HuH-7 (cell line): Measurements from ENCODE around the gene ARSA.

Source experiments
- DNase-seq: peaks from one replicate; pipeline ENCODE4 v3.0.0; 2011; ENCODE audit warnings: low spot score

The ARSA gene

DNA sequence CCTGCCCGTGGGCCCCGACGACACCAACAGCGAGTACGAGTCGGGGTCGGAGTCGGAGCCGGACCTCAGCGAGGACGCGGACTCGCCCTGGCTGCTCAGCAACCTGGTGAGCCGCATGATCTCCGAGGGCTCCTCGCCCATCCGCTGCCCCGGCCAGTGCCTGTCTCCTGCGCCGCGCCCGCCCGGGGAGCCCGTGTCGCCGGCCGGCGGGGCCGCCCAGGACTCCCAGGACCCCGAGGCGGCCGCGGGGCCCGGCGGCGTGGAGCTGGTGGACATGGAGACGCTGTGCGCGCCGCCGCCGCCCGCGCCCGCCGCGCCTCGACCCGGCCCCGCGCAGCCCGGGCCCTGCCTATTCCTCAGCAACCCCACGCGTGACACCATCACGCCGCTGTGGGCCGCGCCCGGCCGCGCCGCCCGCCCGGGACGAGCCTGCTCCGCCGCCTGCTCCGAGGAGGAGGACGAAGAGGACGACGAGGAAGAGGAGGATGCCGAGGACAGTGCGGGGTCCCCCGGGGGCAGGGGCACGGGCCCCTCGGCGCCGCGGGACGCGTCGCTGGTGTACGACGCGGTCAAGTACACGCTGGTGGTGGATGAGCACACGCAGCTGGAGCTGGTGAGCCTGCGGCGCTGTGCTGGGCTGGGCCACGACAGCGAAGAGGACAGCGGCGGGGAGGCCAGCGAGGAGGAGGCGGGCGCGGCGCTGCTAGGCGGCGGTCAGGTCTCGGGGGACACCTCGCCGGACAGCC lies 23.5 kb downstream of the ARSA start:
- DNase-seq: no peak

DNA sequence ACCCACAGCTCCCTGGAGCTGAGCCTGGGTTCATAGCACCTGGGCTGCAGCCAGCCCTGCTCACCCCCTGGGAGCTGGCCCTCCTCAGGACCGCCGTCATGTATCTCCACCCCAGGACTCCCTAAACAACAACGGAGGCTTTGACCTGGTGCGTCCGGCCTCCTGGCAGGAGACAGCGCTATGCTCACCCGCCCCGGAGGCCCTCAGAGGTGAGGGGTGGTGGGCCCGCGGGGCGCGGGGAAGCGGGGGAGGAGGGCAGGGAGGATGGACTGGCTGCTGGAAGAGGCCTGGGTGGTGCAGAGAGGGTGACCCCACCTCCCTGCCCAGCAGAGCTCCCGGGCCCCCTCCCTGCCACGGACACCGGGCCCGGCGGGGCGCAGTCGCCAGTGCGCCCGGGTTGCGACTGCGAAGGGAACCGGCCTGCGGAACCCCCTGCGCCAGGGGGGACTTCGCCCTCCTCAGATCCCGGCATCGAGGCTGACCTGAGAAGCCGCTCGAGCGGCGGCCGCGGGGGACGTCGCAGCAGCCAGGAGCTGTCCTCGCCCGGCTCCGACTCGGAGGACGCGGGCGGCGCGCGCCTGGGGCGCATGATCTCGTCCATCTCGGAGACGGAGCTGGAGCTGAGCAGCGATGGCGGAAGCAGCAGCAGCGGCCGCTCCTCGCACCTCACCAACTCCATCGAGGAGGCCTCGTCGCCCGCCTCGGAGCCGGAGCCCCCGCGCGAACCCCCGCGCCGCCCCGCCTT lies 24.3 kb downstream of the ARSA start:
- DNase-seq: no peak

DNA sequence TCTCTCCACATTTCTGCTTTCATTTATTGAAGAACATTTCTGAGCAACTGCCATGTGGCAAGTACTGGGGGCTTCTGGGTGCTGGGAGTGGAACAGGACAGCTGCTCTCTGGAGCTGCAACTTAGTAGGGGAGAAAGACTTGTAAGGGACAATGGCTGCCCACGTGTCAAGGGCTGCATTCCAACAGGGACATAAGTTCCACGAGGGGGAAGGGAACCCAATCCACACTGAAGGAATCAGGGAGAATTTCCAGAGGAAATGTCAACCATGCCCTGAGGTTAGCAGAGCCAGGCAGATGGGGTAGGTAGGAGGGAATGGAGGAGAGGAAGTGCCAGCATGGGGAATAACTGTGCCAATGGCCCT lies 25.6 kb downstream of the ARSA start:
- DNase-seq: no peak

DNA sequence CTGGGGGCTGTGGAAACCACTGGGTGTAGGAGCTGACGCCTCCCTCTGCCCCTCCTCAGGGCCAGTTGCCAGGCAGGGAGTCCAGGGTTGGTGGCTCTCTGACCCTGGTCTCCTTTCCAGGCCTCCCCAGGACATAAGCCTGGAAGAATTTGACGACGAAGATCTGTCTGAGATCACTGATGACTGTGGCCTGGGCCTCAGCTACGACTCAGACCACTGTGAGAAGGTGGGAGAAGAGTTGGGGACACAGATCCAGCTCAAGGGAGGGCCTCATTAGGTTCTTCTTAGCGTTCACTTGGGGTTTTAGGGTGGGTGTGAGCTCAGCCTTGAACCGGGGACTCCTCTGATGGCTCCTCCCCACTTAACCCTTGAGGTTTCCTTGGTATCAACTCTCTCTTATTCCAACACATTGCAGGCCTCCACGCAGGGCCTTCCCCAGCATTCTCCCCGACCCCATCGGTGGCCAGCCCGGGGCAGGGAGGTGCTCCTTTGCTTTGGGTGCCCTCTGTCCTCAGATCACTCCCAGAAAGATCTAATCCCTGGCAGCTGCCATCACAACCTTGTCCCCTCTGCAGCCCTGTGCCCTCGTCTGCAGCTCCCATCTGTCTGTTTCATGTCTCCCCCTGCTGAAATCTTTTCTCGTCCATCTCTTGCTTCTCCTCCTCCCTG lies 26.1 kb downstream of the ARSA start:
- no peak for DNase-seq

DNA sequence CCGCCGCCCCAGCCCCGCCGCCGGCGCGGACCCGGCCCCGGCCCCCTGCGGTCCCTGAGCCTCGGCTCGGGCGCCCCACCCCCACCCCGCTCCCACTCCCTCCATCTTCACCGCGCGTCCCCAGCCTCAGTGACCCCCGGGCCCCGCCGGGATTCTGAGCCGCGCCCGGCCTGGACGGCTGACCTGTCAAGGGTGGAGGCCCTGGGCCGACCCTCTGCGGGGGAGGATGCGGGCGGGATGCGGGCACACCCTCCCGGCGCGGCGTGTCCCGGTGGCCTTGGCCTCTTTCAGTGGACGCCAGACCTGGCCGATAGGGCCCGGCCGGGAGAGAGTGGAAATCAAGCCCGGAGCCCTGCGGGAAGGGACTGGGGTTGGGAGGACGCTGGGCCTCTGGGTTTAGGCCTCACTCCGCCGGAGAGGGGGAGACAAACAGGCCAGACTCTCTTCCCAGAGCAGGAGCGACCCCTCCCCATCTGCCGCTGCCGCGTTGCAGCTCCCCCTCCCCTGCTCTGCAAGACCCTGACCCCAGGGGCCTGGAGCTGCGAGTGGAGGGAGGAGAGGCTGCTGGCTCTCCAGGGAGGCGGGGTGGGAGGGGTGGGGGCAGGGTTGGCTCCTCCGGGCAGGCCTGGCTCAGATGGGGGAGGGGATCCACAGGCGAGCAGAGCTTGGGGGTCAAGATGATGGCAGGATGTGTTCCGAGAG lies 26.8 kb downstream of the ARSA start:
- no peak for DNase-seq

DNA sequence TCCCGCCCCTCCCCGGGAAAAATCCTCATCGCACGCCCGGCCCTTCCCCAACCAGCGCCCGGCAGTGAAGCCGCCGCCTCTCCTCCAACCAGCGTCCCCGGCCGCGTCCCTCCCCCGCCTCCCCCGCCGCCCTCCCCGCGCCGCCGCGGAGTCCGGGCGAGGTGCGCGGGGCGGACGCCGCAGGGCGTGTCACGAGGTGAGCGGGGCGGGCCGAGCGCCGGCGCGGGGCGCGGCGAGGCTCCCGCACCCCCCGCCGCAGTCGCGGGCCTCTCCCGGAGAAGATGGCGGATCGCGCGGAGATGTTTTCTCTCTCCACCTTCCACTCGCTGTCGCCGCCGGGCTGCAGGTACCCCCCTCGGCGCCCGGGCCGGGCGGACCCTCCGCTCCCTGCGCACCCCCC lies 27.4 kb downstream of the ARSA start, which contains the start of gene MAPK8IP2:
Gene MAPK8IP2, plus strand, starts transcription at position 256 of the 400 bp plus-strand sequence. Its CDS starts 26 bp downstream, at position 282.
- DNase-seq: no peak

DNA sequence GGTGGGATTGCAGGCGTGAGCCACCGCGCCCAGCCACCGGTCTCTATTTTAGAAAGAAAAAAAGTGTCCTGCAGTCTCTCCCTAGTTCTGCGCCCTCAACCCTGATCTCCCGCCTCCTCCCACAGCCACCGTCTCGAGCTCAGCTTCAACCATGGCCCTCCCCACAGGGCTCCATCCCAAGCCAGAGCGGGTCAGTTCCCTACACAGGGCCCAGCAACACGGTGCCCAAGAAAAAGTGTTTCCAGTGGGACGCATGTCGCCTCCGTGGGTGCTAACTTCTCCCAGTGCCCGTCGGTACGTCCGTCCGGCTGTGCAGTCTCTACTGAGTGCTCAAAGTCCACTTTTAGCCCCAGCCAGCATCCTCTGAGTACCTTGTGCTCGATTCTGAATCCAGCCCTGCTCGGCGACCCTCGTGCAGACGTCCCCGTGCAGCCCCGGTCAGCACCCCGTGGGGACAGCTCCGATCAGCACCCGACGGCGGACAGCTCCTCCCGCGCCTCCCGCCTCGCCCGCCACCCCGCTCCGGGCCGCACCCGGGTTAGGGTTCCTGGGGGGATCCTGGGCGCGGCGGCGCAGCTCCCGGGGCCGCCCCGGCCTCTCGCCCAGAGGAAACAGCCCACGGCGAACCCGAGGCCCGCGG lies 28.0 kb downstream of the ARSA start:
- DNase-seq: peak; percentile 97

DNA sequence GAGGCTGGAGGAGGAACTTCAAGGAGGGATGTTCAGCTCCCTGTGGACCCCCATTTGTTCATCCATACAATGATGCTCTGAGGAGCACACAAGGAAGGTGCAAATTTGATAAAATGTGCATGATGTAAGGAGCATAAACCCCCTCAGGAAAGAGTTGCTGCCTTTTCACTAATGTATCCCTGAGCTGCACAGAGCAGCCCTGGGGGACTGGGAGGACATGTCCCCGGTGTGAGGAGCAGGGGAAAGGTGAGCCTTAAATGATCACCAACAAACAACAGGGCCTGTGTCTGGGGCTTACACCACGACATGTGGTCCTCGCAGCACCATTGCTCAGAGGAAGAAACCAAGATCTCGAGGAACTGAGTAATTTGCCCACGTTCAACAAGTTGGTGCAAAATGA lies 30.9 kb downstream of the ARSA start:
- DNase-seq: no peak

DNA sequence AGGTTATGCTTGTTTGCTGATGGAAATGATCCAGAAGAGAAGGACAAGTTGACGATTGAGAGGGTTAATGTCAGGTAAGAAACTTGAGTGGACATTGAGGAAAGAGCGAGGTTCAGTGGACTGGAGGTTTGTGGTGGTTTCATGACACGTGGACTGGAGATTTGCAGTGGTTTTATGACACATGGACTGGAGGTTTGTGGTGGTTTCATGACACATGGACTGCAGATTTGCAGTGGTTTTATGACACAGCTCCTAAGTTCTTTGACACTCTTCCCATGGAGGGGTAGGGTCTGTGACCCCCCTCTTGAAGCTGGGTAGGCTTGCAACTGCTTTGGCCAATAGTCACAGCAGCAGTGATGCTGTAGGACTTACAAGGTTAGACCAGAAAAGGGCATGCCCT lies 32.8 kb downstream of the ARSA start:
- no peak for DNase-seq

DNA sequence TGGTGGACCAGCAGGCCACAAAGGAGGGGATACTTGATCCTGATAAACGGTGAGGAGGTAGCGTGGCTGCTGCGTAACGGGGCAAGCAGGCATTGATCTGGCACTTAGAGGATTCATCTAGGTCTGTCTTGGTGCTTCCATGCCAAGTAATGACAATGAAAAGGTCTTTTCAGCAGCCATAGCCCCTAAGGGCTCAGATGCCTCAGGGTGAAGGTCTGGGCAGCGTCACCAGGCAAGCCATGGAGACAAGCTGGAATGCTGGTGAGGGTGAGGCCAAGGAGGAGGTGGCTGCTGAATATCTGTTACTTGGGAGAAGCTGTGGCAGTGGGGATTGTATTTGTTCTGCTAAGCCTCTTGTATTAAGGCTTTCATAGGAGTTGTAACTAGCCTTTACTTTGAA lies 40.5 kb downstream of the ARSA start:
- no peak for DNase-seq

DNA sequence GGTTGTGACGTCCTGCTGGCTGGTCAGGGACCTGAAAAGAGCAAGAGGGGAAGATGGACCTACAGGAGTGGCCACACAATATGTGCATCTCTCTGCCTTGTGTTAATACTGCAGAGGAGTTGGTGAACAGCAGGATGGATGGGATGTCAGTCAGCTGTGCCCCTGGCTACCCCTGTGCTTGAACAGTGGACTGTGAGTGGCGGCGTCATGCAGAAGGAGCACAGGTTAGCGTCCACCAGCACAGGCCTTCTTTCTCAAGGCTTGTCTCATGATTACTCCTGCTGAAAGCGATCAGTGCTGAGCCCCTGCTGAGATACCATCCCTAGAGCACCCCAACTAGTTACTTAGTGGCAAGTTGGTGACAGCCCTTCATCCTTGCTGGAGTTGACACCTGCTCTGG lies 41.5 kb downstream of the ARSA start:
- no peak for DNase-seq

DNA sequence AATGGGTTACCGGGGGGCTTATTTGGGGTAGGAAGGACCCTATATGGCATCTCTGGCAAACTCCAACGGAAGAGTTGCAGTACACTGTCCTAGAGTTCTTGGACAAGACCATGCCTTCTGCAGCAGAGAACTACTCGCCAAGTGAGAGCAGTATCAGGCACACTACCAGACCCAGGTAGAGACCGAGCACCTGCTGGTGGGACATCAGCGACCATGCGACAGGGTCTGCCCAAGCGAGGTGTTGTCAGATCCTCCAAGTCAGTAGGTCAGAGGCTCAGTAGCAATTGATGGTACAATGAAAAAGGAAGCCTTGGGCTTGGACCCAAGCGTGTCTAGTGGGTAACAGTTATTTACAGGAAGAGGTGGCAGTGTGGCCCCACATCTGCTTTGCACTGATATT lies 42.2 kb downstream of the ARSA start:
- DNase-seq: no peak

DNA sequence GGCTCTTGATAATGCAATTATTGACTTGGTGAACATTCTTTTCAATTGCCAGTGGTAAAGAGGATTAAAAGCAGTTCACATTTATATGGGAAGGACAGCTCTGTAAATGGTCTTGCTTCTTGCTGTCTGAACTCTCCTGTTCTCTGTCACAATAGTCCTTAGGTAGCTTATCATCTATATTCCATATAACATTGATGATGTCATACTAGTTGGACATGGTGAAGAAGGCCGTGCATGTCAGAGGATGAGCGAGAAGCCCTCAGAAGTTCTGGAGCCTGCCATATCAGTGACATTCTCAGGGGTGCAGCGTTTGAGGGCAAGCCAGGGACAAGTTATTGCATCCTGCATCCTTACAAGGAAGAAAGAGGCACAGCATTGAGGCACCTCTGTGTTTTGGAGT lies 42.7 kb downstream of the ARSA start:
- DNase-seq: no peak

DNA sequence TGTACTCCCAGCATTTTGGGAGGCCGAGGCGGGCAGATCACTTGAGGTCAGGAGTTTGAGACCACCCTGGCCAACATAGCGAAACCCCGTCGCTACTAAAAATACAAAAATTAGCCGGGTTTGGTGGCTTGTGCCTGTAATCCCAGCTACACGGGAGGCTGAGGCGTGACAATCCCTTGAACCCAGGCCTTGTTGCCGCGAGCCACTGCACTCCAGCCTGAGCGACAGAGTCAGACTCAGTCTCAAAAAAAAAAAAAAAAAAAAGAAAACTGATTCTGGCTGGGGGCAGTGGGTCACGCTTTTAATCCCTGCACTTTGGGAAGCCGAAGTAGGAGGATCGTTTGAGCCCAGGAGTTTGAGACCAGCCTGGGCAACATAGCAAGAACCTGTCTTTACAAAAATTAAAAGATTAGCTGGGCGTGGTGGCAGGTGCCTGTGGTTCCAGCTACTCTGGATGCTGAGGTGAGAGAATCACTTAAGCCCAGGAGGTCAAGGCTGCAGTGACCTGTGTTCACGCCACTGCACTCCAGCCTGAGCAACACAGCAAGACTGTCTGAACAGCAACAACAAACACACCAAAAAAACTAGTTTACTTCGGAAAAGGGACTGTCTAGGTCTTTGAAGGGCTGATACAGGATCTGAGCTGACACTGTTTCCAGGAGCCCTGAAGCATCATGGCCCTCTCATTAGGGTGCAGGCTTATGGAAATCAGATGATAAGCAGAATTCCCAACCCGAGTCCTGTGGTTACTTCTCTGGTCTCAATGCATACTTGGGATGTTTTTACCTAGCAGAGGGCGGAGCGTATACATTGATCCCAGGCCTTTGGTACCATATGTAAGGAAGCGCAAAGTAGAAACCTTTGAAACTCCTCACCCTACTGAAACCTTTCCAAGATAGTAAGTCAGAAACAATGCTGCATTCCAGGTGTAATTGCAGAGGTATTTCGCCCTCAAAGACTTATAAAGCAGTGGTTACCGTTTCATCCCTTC lies 43.6 kb downstream of the ARSA start:
- no peak for DNase-seq

DNA sequence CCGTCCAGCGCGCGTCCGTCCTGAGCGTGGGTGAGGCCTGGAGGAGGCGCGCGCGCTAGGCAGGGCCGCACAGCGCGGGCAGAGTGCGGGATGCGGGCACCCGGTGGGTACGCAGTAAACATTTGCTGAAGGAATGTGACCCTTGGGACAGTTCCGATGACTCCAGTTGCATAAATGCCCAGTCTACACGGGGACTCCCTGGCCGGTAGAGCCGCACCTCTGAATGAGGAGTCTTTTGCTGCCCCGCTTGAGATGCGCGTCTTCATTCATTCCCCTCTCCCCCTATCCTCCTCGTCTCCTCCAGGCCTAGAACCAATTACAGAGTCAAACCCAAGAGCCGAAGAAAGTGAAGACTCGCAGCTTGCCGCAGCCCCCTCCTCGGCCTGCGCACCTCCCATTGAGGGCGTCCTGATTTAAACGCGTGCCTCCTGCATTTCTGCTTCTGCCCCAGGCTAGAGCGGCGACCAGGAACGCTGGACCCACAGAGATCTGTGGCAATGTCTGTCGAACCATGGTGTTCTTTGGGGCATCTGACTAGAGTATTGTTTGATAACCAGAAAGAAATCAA lies 44.6 kb downstream of the ARSA start:
- no peak for DNase-seq

DNA sequence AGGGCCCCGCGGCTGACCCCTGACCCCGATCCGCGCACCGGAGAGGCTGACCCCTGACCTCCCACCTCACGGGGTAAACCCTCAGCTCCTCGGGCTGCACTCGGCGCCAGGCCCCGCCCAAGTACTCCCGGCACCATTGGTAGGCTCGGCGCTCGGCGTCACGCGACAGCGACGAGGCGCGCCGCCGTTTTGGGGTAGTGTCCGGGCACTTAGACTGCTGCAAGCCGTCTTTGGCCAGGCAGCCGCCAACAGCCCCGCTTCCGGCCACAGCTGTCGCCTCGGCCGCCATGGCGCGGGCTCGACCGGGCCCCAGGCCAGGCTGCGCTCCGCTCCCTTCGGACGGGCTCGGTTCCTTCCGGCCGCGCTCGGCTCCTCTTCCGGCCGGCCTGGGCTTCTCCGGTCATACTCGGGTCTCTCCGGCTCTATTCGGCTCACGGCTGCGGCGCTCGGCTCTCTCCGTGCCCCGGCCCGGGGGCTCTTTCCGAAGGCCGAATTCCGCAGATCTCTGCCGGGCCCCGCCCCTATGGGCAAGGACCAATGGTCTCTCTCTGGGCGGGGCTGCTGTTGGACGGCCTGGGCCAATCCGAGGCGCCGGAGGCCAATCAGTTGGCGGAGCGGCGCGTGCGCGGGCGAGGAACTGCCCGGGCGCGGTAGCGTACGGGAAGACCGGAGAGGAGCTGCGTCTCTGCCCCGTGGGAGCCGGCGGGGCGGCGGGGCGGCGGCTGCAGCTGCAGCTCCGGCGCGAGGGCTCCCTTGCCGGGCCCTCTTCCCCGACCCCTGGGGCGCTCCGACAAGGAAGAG lies 45.3 kb downstream of the ARSA start, which contains the start of gene CHKB:
Gene CHKB, minus strand, starts transcription at position 357 of the 801 bp plus-strand sequence. Its CDS starts 68 bp downstream, at position 289.
- peak; percentile 100 for DNase-seq

DNA sequence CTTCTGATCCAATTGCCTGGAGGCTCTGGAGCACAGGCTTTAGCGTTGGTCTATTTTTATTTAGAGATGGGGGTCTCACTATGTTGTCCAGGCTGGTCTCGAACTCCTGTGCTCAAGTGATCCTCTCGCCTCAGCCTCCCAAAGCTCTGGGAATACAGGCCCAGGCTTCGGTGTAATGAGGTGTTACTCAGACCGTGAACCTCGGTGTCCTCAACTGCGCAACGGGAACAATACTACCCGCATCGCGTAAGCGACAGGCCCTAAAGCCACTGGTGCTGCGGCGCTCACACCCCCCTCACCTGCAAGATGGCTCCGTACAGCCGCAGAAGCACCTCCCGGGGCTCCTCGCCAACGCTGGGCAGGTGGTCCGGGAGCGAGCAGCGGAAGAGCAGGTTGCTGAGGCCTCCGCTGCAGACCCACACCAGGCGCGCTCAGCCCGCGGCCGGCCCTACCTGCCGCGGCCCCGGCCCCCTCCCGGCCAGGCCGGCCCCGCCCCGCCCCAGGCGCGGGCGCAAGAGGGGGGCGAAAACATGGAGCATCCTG lies 45.9 kb downstream of the ARSA start:
- no peak for DNase-seq

DNA sequence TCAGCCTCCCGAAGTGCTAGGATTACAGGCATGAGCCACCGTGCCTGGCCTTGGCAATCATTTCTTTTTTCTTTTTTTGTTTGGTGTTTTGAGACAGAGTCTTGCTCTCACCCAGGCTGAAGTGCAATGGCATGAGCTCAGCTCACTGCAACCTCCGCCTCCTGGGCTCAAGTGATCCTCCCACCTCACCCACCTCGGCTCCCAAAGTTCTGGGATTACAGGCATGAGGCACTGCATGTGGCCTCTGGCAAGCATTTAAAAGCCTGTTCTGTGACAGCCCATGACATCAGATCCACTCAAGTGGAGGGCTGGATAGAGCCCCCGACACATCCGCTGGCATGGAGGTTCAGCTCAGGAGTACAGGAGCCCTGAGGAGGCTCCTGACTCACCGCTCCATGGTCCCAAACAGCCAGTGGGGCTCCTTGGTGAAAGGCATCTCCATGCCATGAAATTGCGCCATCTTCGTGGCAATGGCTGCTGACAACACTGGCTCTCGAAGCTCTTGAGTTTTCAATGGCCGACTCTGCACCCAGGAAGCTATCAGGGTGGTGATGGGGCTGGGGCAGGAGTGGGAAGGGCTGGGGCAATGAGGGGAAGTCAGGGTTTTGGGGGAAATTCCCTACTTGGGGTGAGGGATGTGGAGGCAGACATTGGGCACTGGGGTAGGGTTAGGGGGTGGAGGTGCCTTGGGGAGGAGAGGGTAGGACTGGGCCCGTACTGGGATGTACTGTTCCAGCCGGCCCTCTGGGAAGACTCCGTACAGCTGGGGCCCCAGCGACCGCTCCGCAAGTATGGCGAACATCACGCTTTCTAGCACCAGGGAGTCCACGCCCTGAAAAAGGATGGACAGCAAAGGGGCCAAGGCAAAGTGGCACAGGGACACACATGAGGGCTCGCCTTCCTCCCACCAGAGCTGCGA lies 46.7 kb downstream of the ARSA start:
- DNase-seq: no peak
